Activated CD8-positive, alpha-beta memory T cell treated with anti-CD3 and anti-CD28 coated beads, Interleukin-2, amount 50 U/mL, for 4 hours (primary cell): Measurements from ENCODE around the gene PGK1.
"Not testable (repeated sequence)": the region's sequence is repeated elsewhere in the genome, so short reads cannot be mapped to it uniquely, and the experiment has no call there.

ENCODE experiments used
- DNase-seq: peaks from one replicate; pipeline ENCODE4 v3.0.0-alpha.2; 2020

Gene PGK1

DNA sequence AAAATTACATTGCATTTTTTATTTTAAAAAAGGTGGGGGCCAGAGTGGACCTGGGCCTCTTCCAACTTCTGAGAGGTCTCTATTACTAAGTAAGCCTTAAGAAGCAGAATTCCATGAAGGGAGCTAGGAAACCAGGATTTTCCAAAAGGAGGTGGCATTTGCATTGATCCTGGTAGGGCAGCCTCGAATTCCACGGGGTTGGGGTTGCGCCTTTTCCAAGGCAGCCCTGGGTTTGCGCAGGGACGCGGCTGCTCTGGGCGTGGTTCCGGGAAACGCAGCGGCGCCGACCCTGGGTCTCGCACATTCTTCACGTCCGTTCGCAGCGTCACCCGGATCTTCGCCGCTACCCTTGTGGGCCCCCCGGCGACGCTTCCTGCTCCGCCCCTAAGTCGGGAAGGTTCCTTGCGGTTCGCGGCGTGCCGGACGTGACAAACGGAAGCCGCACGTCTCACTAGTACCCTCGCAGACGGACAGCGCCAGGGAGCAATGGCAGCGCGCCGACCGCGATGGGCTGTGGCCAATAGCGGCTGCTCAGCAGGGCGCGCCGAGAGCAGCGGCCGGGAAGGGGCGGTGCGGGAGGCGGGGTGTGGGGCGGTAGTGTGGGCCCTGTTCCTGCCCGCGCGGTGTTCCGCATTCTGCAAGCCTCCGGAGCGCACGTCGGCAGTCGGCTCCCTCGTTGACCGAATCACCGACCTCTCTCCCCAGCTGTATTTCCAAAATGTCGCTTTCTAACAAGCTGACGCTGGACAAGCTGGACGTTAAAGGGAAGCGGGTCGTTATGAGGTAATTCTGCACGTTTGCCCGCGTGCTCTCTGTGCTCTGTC, at the start of gene PGK1:
TSS of gene PGK1 (plus strand) at position 626 of the 824 bp plus-strand sequence. CDS start at position 719, 93 bp downstream.
- peak; percentile 89 for DNase-seq

GRCh38 chrX:78063687-78064086, 40.4 kb upstream of the PGK1 start:
- DNase-seq: no peak

GRCh38 chrX:78064152-78064551, 39.9 kb upstream of the PGK1 start:
- no peak for DNase-seq

- DNase-seq: not testable (repeated sequence)
These were observed 39.1 kb upstream of the PGK1 start for GRCh38 chrX:78064698-78065601.

- no peak for DNase-seq
These were observed 37.9 kb upstream of the PGK1 start for GRCh38 chrX:78066110-78066509.

DNA sequence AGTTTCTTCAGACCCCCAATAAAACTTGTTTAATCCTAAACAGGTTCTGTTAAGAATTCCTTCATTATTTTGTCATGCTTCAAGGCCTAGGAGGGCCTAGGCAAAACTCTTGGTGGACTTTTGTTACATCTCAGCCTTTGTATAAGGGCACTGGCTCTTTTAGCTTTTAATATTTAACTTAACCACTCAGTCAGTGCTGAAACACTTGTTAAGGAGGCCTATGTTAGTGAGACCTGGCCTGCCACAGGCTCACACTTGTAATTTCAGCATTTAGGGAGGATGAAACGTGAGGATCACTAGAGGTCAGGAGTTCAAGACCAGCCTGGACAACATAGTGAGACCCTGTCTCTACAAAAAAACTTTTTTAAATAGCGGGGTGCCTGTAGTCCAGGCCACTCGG, 32.7 kb upstream of the PGK1 start:
- DNase-seq: no peak

- DNase-seq: peak; percentile 39
These were observed 30.6 kb upstream of the PGK1 start for GRCh38 chrX:78073147-78074077.

GRCh38 chrX:78074088-78074487, 30.0 kb upstream of the PGK1 start:
- DNase-seq: no peak

GRCh38 chrX:78075787-78076389, 28.2 kb upstream of the PGK1 start:
- no peak for DNase-seq

- not testable (repeated sequence) for DNase-seq
These were observed 22.6 kb upstream of the PGK1 start for GRCh38 chrX:78081413-78081812.

DNA sequence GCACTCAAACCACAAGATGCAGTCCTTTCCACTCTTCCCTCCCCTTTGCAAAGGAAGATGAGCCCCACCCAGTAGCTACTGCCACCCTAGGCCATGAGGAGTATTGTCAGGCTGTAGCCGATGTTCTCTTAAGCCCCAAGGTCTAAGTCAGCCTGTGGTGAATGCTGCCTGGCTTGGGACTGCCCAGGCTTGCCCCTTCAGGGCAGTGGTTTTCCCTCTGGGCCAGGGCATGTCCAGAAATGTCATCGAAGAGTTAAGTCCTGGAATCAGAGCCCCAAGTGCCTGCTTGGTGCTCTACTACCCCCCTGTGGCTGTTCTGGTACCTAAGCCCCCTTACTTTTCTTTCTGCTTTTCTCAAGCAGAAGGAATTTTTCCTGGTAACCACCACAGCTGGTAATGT, 11.8 kb upstream of the PGK1 start:
- no peak for DNase-seq

- DNase-seq: no peak
These were observed 5.9 kb upstream of the PGK1 start for GRCh38 chrX:78098108-78098507.

DNA sequence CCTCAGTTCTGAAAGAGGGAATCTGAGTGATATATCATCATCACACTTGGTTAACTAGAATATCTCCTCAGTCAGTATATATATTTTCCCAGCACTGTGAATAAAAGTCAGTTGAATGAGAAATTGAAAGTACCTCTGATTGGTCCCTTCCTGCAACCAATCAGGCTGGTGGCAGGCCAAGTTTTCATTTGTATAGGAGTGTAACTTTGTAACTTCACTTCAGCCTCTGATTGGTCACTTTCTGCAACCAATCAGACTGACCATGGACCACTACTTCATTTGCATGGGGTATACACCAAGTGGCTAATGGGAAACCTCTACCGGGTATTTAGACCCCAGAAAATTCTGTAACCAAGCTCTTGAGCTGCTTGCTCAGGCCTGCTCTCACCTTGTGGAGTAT, 2.0 kb upstream of the PGK1 start:
- no peak for DNase-seq

DNA sequence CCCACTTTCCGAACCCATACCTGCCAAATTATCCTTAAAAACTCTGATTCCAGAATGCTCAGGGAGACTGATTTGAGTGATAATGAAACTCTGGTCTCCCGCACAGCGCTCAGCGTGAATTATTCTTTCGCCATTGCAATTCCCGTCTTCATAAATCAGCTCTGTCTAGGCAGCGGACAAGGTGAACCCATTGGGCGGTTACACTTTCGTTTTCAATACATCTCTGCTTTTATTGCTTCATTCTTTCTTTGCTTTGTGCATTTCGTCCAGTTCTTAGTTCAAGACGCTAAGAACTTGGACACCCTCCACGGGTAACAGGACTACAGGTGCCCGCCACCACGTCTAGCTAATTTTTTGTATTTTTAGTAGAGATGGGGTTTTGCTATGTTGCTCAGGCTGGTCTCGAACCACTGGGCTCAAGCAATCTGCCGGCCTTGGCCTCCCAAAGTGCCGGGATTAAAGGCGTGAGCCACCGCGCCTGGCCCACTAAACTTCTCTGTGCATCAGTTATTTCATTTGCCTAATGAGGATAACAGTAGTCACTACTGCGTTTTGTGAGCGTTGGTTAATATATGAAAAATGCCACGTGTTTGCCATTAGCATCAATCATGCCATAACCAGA, 936 bp upstream of the PGK1 start:
- DNase-seq: no peak

DNA sequence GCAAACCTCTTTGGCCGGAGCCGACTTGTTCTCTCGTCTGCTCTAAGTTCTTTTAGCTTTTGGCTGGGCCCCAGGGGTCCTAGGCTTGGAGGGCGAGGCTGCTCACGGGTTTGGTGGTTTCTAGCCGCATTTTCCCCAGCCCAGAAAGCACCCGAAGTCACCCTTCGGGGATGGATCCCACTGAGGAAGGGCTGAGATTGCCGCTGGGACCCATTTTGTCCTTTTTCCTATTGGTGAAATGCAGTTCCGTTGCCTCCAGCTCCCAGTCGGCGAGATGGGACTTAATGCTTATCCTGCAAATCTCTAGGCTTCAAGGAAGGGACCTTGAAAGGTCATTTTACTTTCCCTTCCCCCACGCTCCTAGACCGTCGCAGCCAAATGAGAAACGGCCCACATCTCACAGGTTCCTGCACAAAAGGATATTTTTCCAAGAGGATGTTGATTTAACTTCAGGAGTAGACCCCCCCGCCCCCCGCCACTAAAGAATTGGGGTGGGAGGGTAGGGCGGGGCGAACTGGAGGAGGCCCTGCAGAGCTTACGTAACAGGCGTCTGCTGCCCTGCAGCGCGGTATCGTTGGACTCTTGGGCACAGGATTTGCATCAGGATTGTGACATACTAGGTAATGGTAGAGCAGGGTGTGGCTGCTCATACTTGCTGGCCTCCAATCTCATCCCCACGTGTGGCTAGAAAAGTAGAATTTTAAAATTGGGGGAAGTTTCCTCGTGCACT, 564 bp downstream of the PGK1 start:
- DNase-seq: no peak

- DNase-seq: no peak
These were observed 2.0 kb downstream of the PGK1 start for GRCh38 chrX:78105944-78106650.

DNA sequence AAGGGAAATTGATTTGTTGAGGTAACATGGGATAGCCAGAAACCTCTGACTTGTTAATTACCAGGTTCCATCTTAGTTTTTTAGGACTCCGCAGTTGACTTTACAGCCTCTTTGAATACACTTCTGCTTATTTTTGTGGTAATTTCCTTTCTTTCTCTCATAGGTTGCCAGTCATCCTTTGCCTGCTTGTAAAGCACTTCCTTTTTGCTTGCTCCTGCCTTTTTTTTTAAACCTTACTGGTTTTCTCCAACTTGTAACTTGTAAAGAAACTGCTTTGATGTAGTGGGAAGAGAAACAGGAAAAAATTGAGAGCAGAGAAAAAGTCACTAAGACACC, 2.6 kb downstream of the PGK1 start:
- DNase-seq: no peak

- no peak for DNase-seq
These were observed 5.4 kb downstream of the PGK1 start for GRCh38 chrX:78109458-78109857.

DNA sequence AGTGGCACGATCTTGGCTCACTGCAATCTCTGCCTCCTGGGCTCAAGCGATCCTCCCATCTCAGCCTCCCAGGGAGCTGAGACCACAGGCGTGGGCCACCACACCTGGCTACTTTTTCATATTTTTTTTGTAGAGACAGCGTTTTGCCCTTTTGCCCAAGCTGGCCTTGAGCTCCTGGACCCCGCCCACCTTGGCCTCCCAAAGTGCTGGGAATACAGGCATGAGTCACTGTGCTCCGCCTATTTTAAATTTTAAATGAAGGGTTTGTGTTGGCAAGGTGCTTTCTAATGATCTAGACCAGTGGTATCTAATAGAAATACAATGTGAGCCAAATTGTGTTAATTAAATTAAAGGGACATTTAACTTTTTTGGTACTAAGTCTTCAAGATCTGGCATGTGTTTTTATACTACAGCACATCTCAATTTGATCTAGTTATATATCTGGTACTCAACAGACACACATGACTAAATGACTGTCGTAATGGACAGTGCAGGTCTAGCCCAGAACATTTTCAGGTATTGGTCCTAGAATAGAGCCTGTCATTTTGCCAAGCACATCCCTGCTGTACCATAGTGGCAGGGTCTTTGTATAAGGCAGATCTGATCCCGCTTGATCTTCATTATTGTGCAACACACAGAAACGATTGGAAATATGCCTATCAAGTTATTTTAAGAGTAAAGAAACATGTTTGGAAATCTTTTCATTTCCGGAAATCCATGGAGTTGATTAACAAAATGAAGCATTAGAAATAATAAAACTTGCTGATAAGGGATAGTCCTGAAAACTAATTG, 7.3 kb downstream of the PGK1 start:
- DNase-seq: no peak

DNA sequence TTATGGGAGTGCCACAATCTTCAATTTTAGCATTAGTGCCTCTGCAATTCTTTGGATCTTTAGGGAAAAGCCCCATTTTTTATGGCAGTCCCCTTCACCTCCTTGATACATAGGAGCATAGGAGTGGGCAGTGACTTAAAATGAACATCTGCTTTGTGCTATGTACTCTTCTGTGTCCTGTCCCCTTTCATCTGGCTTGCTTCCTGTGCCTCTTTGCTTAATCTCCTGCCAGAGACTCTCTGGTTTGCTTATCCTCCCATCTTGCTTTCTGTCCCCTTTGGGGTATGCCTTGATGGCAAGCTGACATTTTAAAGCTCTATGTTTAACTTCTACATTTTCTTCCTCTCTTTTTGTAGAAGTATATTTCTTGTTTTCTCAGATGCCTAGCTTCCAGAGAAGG, 12.3 kb downstream of the PGK1 start:
- no peak for DNase-seq
